LNCaP clone FGC (cell line): ENCODE measurements around the gene HIRIP3.

Source experiments
- DNase-seq: peaks from one replicate; pipeline ENCODE4 v3.0.0-alpha.2; 2011; ENCODE audit warnings: low read depth
- H3K4me3 ChIP-seq: 2 replicates; pipeline ENCODE4 v1.5.1; 2011; ENCODE audit warnings: mild to moderate bottlenecking, low read depth, low read length, control low read depth
- TF ChIP-seq, protein P1 (sequence below): IDR thresholded peaks from 2 replicates; pipeline ENCODE4 v1.5.1; 2012; ENCODE audit warnings: mild to moderate bottlenecking; ENCODE audit not compliant: control insufficient read depth, insufficient read depth; ENCODE audit errors: extremely low read depth

The HIRIP3 gene

DNA sequence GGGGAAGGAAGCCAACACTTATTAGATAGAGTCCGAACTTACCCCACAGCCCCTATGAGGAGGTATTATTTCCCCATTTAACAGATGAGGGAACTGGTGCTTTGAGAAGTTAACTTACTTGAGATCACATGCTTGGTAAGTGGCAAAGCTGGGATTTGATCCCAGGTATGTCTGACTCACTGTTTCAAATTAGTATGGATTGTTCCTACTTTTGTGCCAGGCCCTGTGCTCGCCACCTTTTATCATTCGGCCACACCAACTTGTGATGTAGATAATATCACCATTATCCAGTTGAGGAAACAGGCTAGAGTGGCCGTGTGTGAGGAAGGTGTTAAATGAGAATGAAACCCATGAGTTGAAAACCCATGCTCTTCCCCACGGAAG lies 10.7 kb downstream of the HIRIP3 start:
- TF ChIP-seq, protein P1, sequence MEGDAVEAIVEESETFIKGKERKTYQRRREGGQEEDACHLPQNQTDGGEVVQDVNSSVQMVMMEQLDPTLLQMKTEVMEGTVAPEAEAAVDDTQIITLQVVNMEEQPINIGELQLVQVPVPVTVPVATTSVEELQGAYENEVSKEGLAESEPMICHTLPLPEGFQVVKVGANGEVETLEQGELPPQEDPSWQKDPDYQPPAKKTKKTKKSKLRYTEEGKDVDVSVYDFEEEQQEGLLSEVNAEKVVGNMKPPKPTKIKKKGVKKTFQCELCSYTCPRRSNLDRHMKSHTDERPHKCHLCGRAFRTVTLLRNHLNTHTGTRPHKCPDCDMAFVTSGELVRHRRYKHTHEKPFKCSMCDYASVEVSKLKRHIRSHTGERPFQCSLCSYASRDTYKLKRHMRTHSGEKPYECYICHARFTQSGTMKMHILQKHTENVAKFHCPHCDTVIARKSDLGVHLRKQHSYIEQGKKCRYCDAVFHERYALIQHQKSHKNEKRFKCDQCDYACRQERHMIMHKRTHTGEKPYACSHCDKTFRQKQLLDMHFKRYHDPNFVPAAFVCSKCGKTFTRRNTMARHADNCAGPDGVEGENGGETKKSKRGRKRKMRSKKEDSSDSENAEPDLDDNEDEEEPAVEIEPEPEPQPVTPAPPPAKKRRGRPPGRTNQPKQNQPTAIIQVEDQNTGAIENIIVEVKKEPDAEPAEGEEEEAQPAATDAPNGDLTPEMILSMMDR, result no peak
- no peak overlapping the region for H3K4me3 ChIP-seq
- no peak for DNase-seq

DNA sequence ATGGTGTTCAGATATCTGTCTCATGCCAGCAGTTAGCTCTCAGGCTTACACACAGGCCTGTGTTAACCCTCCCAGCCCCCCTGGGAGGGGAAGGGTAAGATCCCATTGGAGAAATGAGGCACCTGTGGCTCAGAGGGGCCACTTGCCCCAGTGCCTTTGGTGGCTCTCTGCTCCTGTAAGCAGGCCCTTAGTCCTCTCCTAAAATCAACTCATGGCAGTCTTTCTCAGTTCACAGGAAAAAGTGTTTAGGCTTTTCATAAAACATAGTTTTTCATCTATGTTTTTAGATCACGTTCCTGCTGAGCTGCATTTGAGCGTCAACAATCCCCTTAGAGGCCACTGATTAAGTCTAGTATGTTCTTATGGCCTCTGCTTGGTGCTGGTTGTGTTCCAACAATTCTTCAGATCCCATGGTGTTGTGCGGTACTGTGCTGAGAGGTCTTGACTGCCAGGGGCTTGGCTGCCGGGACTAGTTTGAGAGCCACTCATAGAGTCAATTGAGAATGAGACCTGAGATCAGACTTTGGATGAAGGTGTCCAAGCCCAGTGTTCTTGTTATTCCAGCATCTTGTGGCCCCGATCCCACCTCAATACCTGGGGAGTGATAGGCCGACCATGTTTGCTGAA lies 11.2 kb downstream of the HIRIP3 start:
- TF ChIP-seq, protein P1, result no peak
- no peak overlapping the region for H3K4me3 ChIP-seq
- DNase-seq, result no peak

DNA sequence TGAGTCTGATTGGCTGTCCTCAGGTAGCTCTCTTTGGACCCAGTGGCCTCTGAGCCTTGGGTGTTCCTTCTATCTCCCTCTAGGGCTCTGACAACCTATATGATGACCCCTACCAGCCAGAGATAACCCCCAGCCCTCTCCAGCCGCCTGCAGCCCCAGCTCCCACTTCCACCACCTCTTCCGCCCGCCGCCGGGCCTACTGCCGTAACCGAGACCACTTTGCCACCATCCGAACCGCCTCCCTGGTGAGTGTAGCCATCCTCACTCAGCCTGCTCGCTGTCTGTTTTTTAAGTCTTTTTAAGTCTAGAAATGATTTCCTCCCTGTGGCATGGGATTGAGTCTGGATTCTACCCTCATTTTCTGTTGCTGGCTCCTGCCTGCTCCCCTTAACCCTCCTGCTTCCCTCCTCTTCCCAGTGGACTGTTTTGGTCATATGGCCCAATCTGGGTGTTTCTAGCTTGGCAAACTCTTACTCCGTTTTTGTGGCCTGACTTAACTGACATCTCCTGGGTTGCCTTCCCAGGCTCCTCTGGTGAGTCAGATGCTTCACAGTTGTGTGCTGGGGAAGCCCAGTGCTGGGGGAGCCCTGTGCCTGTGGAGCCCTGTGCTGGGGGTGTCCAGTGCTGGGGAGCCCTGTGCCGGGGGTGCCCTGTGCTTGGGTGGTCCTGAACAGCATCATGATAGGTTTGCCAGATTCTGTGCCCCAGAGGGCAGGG lies 11.8 kb downstream of the HIRIP3 start:
- no peak for DNase-seq
- no peak overlapping the region for H3K4me3 ChIP-seq
- TF ChIP-seq, protein P1, result no peak

DNA sequence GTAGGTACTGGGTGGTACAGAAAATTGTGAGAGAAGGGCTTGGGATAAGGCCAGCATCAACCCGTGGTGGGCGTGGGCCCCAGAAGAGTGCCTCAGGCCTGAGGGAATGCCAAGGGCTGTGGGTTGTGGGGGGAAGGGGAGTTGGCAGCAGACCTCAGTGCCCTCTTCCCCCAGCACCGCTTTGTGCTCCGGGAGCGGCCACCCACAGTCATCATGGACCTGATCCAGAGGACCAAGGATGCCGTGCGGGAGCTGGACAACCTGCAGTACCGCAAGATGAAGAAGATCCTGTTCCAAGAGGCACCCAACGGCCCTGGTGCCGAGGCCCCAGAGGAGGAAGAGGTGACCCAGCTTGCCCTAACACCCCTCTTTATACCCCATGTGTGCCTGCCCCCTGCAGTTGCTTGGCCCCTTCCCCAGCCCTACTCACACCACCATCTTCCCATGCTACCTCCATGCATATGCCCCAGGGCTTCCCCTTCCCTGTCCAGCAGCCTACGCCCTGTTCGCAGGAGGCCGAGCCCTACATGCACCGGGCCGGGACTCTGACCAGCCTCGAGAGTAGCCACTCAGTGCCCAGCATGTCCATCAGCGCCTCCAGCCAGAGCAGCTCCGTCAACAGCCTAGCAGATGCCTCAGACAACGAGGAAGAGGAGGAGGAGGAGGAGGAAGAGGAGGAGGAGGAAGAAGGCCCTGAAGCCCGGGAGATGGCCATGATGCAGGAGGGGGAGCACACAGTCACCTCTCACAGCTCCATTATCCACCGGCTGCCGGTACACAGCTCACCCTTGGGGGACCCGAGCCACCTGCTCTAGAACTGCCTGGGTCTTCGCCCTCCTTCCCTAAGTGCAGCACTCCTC lies 12.6 kb downstream of the HIRIP3 start:
- TF ChIP-seq, protein P1, result no peak
- no peak for DNase-seq
- H3K4me3 ChIP-seq, result no peak overlapping the region

DNA sequence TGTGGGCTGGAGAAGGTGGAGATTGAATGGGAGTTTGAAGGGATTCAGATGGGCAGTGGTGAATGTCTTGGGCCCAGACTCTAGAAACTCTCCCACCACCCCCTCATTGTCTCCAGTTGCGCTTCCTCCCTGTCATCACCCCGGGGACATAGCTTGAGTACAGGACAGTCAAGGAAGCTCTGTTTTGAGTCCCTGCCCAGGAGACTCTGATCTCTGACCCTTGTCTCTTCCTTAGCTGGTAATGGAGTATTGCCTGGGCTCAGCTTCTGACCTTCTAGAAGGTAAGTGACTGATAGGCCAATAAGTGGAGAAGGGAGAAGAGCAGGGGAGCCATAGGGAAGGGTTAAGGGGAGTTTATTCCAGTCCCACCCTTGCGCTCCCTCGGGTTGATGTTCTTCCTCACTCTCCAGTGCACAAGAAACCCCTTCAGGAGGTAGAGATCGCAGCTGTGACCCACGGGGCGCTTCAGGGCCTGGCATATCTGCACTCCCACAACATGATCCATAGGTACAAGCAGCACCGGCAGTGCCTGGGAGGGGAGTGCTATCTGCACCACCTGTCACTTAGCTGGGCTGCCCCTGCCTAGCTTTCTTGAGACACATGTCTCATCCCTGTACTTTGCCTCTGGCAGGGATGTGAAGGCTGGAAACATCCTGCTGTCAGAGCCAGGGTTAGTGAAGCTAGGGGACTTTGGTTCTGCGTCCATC lies 16.7 kb downstream of the HIRIP3 start:
- no peak overlapping the region for H3K4me3 ChIP-seq
- TF ChIP-seq, protein P1, result no peak
- no peak for DNase-seq

DNA sequence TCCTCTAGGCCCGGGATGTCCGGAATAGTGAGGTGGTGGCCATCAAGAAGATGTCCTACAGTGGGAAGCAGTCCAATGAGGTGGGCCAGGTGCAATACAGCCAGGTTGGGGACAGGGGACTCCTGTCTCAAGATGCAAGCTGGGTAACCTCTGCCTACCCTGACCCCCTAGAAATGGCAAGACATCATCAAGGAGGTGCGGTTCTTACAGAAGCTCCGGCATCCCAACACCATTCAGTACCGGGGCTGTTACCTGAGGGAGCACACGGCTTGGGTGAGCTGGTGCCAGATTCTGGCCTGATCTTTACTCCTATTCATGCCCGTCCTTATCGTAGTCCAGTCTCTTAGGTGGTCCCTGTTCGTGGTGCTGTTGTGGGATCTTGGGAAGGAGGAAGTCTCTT lies 17.3 kb downstream of the HIRIP3 start:
- no peak for DNase-seq
- TF ChIP-seq, protein P1, result no peak
- H3K4me3 ChIP-seq, result no peak overlapping the region
